ENCODE results near the gene RPL13A.

DNA sequence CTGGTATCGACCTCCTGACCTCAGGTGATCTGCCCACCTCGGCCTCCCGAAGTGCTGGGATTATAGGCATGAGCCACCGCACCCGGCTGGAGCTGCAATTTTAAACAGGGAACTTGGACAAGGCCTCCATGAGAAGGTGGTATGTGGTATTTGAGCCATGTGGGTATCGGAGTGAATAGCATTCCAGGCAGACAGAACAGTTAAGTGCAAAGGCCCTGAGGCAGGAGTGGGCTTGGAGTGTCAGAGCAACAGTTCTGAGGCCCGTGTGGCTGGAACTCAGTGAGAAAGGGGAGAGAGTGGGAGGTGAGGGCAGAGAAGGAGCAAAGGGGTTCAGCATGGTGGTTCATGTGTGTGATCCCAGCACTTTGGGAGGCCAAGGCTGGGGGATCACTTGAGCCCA lies 43.3 kb downstream of the RPL13A start:
- TF ChIP-seq POLR2AphosphoS5 (IDR thresholded peaks at IDR 0.05; ENCODE audit: borderline replicate concordance, low read depth, low read length) (no peak), EZH2 (IDR thresholded peaks at IDR 0.05) (no peak)
